H1 (cell line): Measurements from ENCODE around the gene AIM2. TPM values are rescaled to one million over a fixed set of nuclear protein-coding genes. Genes with fewer than 3 reads are reported as not detected.

ENCODE experiments used
- CTCF ChIA-PET: fragments of 300-600 bp; sonication (Branson Sonifier 250); formaldehyde crosslinking; loops from one replicate; lab custom pipeline; 2021; ENCODE audit not compliant: partially characterized antibody; lab: Charles Lee
- POLR2A ChIA-PET: fragments of 300-600 bp; sonication (Branson Sonifier 250); formaldehyde crosslinking; loops from one replicate; lab custom pipeline; 2021; ENCODE audit warnings: inconsistent platforms; ENCODE audit not compliant: partially characterized antibody; lab: Charles Lee
- DNase-seq, 2 experiments: peaks; one replicate each; pipeline versions ENCODE4 v3.0.0 to v3.0.0-alpha.2; 2010 to 2022; ENCODE audit warnings: low spot score in 2 of 2, low read depth in 1 of 2, mixed read lengths in 1 of 2
- FAIRE-seq: peaks from 2 replicates; lab custom pipeline; 2011; peaks lifted over from hg19 to GRCh38; lab: Jason Lieb, UNC
- H2AFZ ChIP-seq: 2 replicates; pipeline ENCODE4 v1.8.1; 2012; ENCODE audit warnings: low read length, inconsistent platforms
- H2AK5ac ChIP-seq: 2 replicates; pipeline ENCODE4 v1.6.1; 2013; ENCODE audit warnings: low read depth, low read length
- H2BK120ac ChIP-seq: replicated peaks from 2 replicates; pipeline ENCODE3; 2013; ENCODE audit warnings: low read depth, low read length, inconsistent platforms
- H2BK12ac ChIP-seq: 2 replicates; pipeline ENCODE4 v1.6.1; 2013; ENCODE audit warnings: low read depth, low read length
- H2BK15ac ChIP-seq: 2 replicates; pipeline ENCODE4 v1.6.1; 2013; ENCODE audit warnings: low read length
- H2BK20ac ChIP-seq: 2 replicates; pipeline ENCODE4 v1.6.1; 2013; ENCODE audit warnings: low read length
- H2BK5ac ChIP-seq: 2 replicates; pipeline ENCODE4 v1.6.1; 2013; ENCODE audit warnings: low read depth, low read length
- H3K14ac ChIP-seq: 2 replicates; pipeline ENCODE4 v1.6.1; 2013; ENCODE audit warnings: inconsistent platforms; ENCODE audit not compliant: insufficient read length
- H3K18ac ChIP-seq: 2 replicates; pipeline ENCODE4 v1.6.1; 2013; ENCODE audit warnings: low read length; ENCODE audit errors: extremely low read depth
- H3K23ac ChIP-seq: 2 replicates; pipeline ENCODE4 v1.6.1; 2013; ENCODE audit warnings: inconsistent platforms; ENCODE audit not compliant: insufficient read length
- H3K23me2 ChIP-seq: 2 replicates; pipeline ENCODE4 v1.6.1; 2013; ENCODE audit warnings: low read depth, low read length
- H3K27ac ChIP-seq: 2 replicates; pipeline ENCODE4 v1.6.1; 2011; ENCODE audit warnings: low read depth, low read length, inconsistent platforms
- H3K27me3 ChIP-seq, 4 experiments: replicated peaks in 1 of 4; 1 replicate in 1 of 4; 2 replicates in 3 of 4; pipeline versions ENCODE4 v1.6.1 to v1.8.1; 2011 to 2013; ENCODE audit warnings: low read length in 3 of 4, mild to moderate bottlenecking in 3 of 4, inconsistent platforms in 2 of 4, mixed read lengths in 2 of 4, moderate library complexity in 1 of 4; ENCODE audit not compliant: control insufficient read depth in 3 of 4, insufficient read depth in 3 of 4; ENCODE audit errors: extremely low read depth in 1 of 4
- H3K36me3 ChIP-seq, 4 experiments: 2 replicates each; pipeline versions ENCODE4 v1.6.1 to v1.8.1; 2011 to 2013; ENCODE audit warnings: mild to moderate bottlenecking in 4 of 4, low read length in 3 of 4, moderate library complexity in 2 of 4, control low read depth in 1 of 4, inconsistent platforms in 1 of 4; ENCODE audit not compliant: insufficient read depth in 4 of 4, control insufficient read depth in 2 of 4
- H3K4ac ChIP-seq: replicated peaks from 2 replicates; pipeline ENCODE3; 2013; ENCODE audit warnings: low read length, low read depth, mixed read lengths, inconsistent platforms; ENCODE audit not compliant: insufficient read length
- H3K4me1 ChIP-seq, 4 experiments: replicated peaks in 1 of 4; 1 replicate in 1 of 4; 2 replicates in 3 of 4; pipeline versions ENCODE4 v1.6.1 to v1.8.1; 2011 to 2013; ENCODE audit warnings: low read length in 3 of 4, inconsistent platforms in 2 of 4, mixed read lengths in 1 of 4; ENCODE audit not compliant: insufficient read depth in 4 of 4, control insufficient read depth in 3 of 4
- H3K4me2 ChIP-seq, 2 experiments: 2 replicates each; pipeline versions ENCODE4 v1.6.1 to v1.8.1; 2011 to 2013; ENCODE audit warnings: low read depth in 2 of 2, low read length in 2 of 2, control low read depth in 1 of 2, inconsistent platforms in 1 of 2, mild to moderate bottlenecking in 1 of 2; ENCODE audit not compliant: insufficient read depth in 1 of 2
- H3K4me3 ChIP-seq, 4 experiments: fragments of 200-600, 300-600 bp in 1 of 4; sonication (generic), shearing (Covaris generic), sonication (Bioruptor Twin) in 1 of 4; 2 replicates each; pipeline versions ENCODE4 v1.5.1 to v1.8.1; 2011 to 2016; ENCODE audit warnings: low read length in 4 of 4, low read depth in 3 of 4, control low read depth in 2 of 4, inconsistent platforms in 2 of 4, mild to moderate bottlenecking in 2 of 4, mixed read lengths in 1 of 4, moderate library complexity in 1 of 4; ENCODE audit not compliant: insufficient read depth in 2 of 4; ENCODE audit errors: extremely low read depth in 1 of 4
- H3K56ac ChIP-seq: replicated peaks from 2 replicates; pipeline ENCODE3; 2013; ENCODE audit warnings: low read depth, mild to moderate bottlenecking, mixed read lengths, low read length, inconsistent platforms; ENCODE audit not compliant: insufficient read length
- H3K79me1 ChIP-seq: 2 replicates; pipeline ENCODE4 v1.6.1; 2013; ENCODE audit warnings: low read depth, low read length, control low read depth
- H3K79me2 ChIP-seq, 2 experiments: 2 replicates each; pipeline versions ENCODE4 v1.6.1 to v1.8.1; 2012 to 2013; ENCODE audit warnings: low read length in 2 of 2, mild to moderate bottlenecking in 2 of 2, inconsistent platforms in 1 of 2; ENCODE audit not compliant: insufficient read depth in 2 of 2, control insufficient read depth in 1 of 2
- H3K9ac ChIP-seq, 4 experiments: replicated peaks in 1 of 4; 1 replicate in 1 of 4; 2 replicates in 3 of 4; pipeline versions ENCODE4 v1.6.1 to v1.8.1; 2011 to 2013; ENCODE audit warnings: low read depth in 3 of 4, low read length in 3 of 4, control low read depth in 2 of 4, mild to moderate bottlenecking in 2 of 4, moderate library complexity in 2 of 4, inconsistent platforms in 1 of 4; ENCODE audit errors: extremely low read depth in 1 of 4
- H3K9me3 ChIP-seq, 2 experiments: 2 replicates each; pipeline versions ENCODE4 v1.6.1 to v1.8.1; 2012 to 2013; ENCODE audit warnings: mild to moderate bottlenecking in 2 of 2, moderate library complexity in 2 of 2, control low read depth in 1 of 2, inconsistent platforms in 1 of 2, low read depth in 1 of 2, low read length in 1 of 2, mixed read lengths in 1 of 2; ENCODE audit not compliant: insufficient read depth in 2 of 2
- H4K20me1 ChIP-seq, 2 experiments: replicated peaks in 1 of 2; 2 replicates each; pipeline versions ENCODE3 to v1.8.1; 2011 to 2013; ENCODE audit warnings: inconsistent platforms in 2 of 2, low read length in 2 of 2, mild to moderate bottlenecking in 1 of 2; ENCODE audit not compliant: insufficient read depth in 2 of 2, control insufficient read depth in 1 of 2
- H4K5ac ChIP-seq: 2 replicates; pipeline ENCODE4 v1.6.1; 2013; ENCODE audit warnings: low read length, low read depth, mixed read lengths, inconsistent platforms; ENCODE audit not compliant: insufficient read length
- H4K8ac ChIP-seq: 2 replicates; pipeline ENCODE4 v1.8.0; 2013; ENCODE audit warnings: mild to moderate bottlenecking, moderate library complexity, low read length, inconsistent platforms; ENCODE audit not compliant: insufficient read depth; ENCODE audit errors: extremely low read depth
- H4K91ac ChIP-seq: replicated peaks from 2 replicates; pipeline ENCODE3; 2013; ENCODE audit warnings: low read length, mixed read lengths, inconsistent platforms; ENCODE audit not compliant: insufficient read length
- ASH2L ChIP-seq: fragments of 200-600, 300-600 bp; sonication (generic); IDR thresholded peaks from one replicate; pipeline ENCODE4 v1.7.1; 2017; ENCODE audit warnings: low read length
- BACH1 ChIP-seq: IDR thresholded peaks from 2 replicates; pipeline ENCODE4 v1.6.1; 2012; ENCODE audit warnings: low read length, improper control_type of control experiment
- CREB1 ChIP-seq: IDR thresholded peaks from 2 replicates; pipeline ENCODE4 v1.6.1; 2012; ENCODE audit warnings: inconsistent platforms
- CTBP2 ChIP-seq: IDR thresholded peaks from 2 replicates; pipeline ENCODE4 v1.7.0; 2011; ENCODE audit warnings: borderline replicate concordance, mild to moderate bottlenecking, moderate library complexity, mixed read lengths, low read length; ENCODE audit not compliant: insufficient read depth, insufficient read length
- EP300 ChIP-seq, 2 experiments: IDR thresholded peaks; 1 replicate in 1 of 2; 2 replicates in 1 of 2; pipeline ENCODE4 v1.6.1; 2011 to 2012; ENCODE audit warnings: low read depth in 2 of 2, low read length in 2 of 2, mild to moderate bottlenecking in 2 of 2, borderline replicate concordance in 1 of 2, inconsistent platforms in 1 of 2, moderate library complexity in 1 of 2
- NRF1 ChIP-seq: IDR thresholded peaks from 2 replicates; pipeline ENCODE4 v1.6.1; 2011; ENCODE audit warnings: mild to moderate bottlenecking, low read depth, low read length, improper control_type of control experiment
- POLR2A ChIP-seq, 2 experiments: IDR thresholded peaks; 1 replicate in 1 of 2; 2 replicates in 1 of 2; pipeline ENCODE4 v1.6.1; 2011; ENCODE audit warnings: low read depth in 2 of 2, low read length in 2 of 2, mild to moderate bottlenecking in 2 of 2; ENCODE audit errors: control extremely low read depth in 1 of 2
- RXRA ChIP-seq: IDR thresholded peaks from 2 replicates; pipeline ENCODE4 v1.6.1; 2011; ENCODE audit warnings: low read depth, mild to moderate bottlenecking, low read length, moderate library complexity; ENCODE audit not compliant: insufficient read depth
- SP4 ChIP-seq: IDR thresholded peaks from 2 replicates; pipeline ENCODE4 v1.6.1; 2012; ENCODE audit warnings: low read length, inconsistent platforms
- TAF1 ChIP-seq: IDR thresholded peaks from 2 replicates; pipeline ENCODE4 v1.6.1; 2011; ENCODE audit warnings: mild to moderate bottlenecking, low read depth, low read length
- WGBS, 2 experiments: shearing (Covaris generic) in 1 of 2; methylation state at CpG; one replicate each; pipeline versions ENCODE4 v1.1.6 to v1.1.7; 2013 to 2015; ENCODE audit warnings: low lambda C conversion rate in 2 of 2, mixed read lengths in 2 of 2, inconsistent platforms in 1 of 2, low coverage in 1 of 2, missing lambda C conversion rate in 1 of 2; ENCODE audit not compliant: insufficient replicate concordance in 2 of 2, insufficient coverage in 1 of 2, insufficient read length in 1 of 2; ENCODE audit errors: extremely low coverage in 1 of 2, missing lambda C conversion rate in 1 of 2; 5-methylcytosine and 5-hydroxymethylcytosine counted together
- polyA plus RNA-seq, 7 experiments: library from polyadenylated mRNA; depleted of rRNA in 3 of 7; stranded (reverse) in 5 of 7; unstranded in 2 of 7; fragments of >200 nt in 5 of 7; fragments of 200-250 nt in 2 of 7; gene quantifications; 1 replicate in 5 of 7; 2 replicates in 1 of 7; 4 replicates in 1 of 7; pipeline versions ENCODE4 v1.2.1 to v1.2.3, GENCODE V29; 2011 to 2013; ENCODE audit warnings: missing spikeins in 2 of 7, mixed read lengths in 2 of 7
- total RNA-seq: library from RNA; stranded (reverse); fragmentation: NEBNext Ultra II Directional; extraction: Animal tissue kit (Norgen Biotek cat#: 25700); gene quantifications from 2 replicates; pipeline ENCODE4 v1.2.1, GENCODE V29; 2021

Gene AIM2
- total and polyA plus RNA-seq, 2 of the 8 experiments (the other 6 are each of a cell fraction or from before 2014, with no cell fraction given) = 0.21 to 2.1 TPM

GRCh38 chr1:159014851-159015250 is 61.7 kb downstream of the AIM2 start:
- no peak overlapping the region for H4K91ac ChIP-seq
- H3K56ac ChIP-seq = no peak overlapping the region
- H2AFZ ChIP-seq = no peak overlapping the region
- ChIA-PET CTCF (no interaction called here), POLR2A (no interaction called here)
- H3K27ac ChIP-seq = no peak overlapping the region
- WGBS, 2 experiments = 85% methylated on average over 3 of the region's 3 CpGs; no CpG with 5 or more reads in 1 of the 2 experiments
- H2BK12ac ChIP-seq = no peak overlapping the region
- H3K4ac ChIP-seq = no peak overlapping the region
- H3K4me2 ChIP-seq = no peak overlapping the region
- H3K23me2 ChIP-seq = no peaks in the 10 kb centered on the region
- no peak overlapping the region for H3K14ac ChIP-seq
- FAIRE-seq (no peak), DNase-seq (no peak)
- H3K27me3 ChIP-seq = no peaks in the 10 kb centered on the region
- no peak overlapping the region for H4K5ac ChIP-seq
- no peaks in the 10 kb centered on the region for H3K9me3 ChIP-seq
- no peaks in the 10 kb centered on the region for H3K36me3 ChIP-seq
- H3K79me2 ChIP-seq = no peaks in the 10 kb centered on the region
- H2BK20ac ChIP-seq = no peak overlapping the region
- no peak overlapping the region for H3K9ac ChIP-seq
- H2AK5ac ChIP-seq = no peak overlapping the region
- no peaks in the 10 kb centered on the region for H3K4me1 ChIP-seq
- H3K79me1 ChIP-seq = no peaks in the 10 kb centered on the region
- no peak overlapping the region for H4K8ac ChIP-seq
- H3K23ac ChIP-seq = no peak overlapping the region
- H3K4me3 ChIP-seq = no peak overlapping the region
- H3K18ac ChIP-seq = no peak overlapping the region
- no peak overlapping the region for H2BK15ac ChIP-seq
- H4K20me1 ChIP-seq = no peaks in the 10 kb centered on the region
- no peak overlapping the region for H2BK120ac ChIP-seq
- no peak overlapping the region for H2BK5ac ChIP-seq
- no peak for TF ChIP-seq BACH1
- TF ChIP-seq SP4 = no peak
- TF ChIP-seq NRF1 = no peak
- TF ChIP-seq CTBP2 = no peak
- no peak for TF ChIP-seq CREB1
- TF ChIP-seq RXRA = no peak
- TF ChIP-seq POLR2A (IDR thresholded peaks at IDR 0.05; ENCODE audit: control extremely low read depth in 1 of 2, low read depth in 2 of 2, low read length in 2 of 2) = no peak
- no peak for TF ChIP-seq TAF1
- no peak for TF ChIP-seq ASH2L
- TF ChIP-seq EP300 (IDR thresholded peaks at IDR 0.05; ENCODE audit: borderline replicate concordance in 1 of 2, low read depth in 2 of 2, low read length in 2 of 2) = no peak
